ENCODE results near the gene ABLIM2. TPM values are rescaled to one million over a fixed set of nuclear protein-coding genes. Genes with fewer than 3 reads are reported as not detected.

Gene ABLIM2
- total and polyA plus RNA-seq, 2 experiments from 2014 or later, result 1.5 to 4.3 TPM

- H2AFZ ChIP-seq, result no peak overlapping the region
- H3K36me3 Mint-ChIP-seq (ENCODE audit: low read depth), result peaks cover 9% of the 10 kb centered on the region; the same call in 1 of the 3 replicates
- ATAC-seq (no peak), DNase-seq (ENCODE audit: low spot score) (no peak)
- H3K27me3 ChIP-seq (ENCODE audit: insufficient read depth), result no peaks in the 10 kb centered on the region
- TF ChIP-seq CREB1 (CRISPR knock-in tag; IDR thresholded peaks at IDR 0.05; ENCODE audit: low read depth), result no peak
- TF ChIP-seq ZNF114 (CRISPR knock-in tag; IDR thresholded peaks at IDR 0.05), result no peak
- H3K27ac Mint-ChIP-seq, result no peak overlapping the region
- H3F3A ChIP-seq (replicated peaks; ENCODE audit: low read depth), result peaks cover 9% of the 10 kb centered on the region; the same call in 1 of the 2 replicates
- peaks cover 40% of the 10 kb centered on the region for H3K4me1 Mint-ChIP-seq
- no peaks in the 10 kb centered on the region for H3K9me2 ChIP-seq (ENCODE audit: insufficient read depth)
- peaks cover 40% of the 10 kb centered on the region for H3K4me1 ChIP-seq (ENCODE audit: insufficient read depth)
- no peak overlapping the region for H3K4me3 ChIP-seq
- no peaks in the 10 kb centered on the region for H3K9me3 Mint-ChIP-seq
- H3K27ac ChIP-seq (ENCODE audit: low read depth), result no peak overlapping the region
- H3K27me3 Mint-ChIP-seq (ENCODE audit: insufficient read depth, low read depth, poor library complexity), result peaks cover 7% of the 10 kb centered on the region
- H3K36me3 ChIP-seq (ENCODE audit: insufficient read depth), result no peaks in the 10 kb centered on the region
- peaks cover 88% of the 10 kb centered on the region for H3K79me2 ChIP-seq (replicated peaks; ENCODE audit: insufficient read depth)
- H3K4me3 Mint-ChIP-seq, result no peak overlapping the region
- H4K20me1 ChIP-seq (replicated peaks; ENCODE audit: insufficient read depth), result peaks cover 12% of the 10 kb centered on the region; the same call in 1 of the 2 replicates
- no peak overlapping the region for H3K4me2 ChIP-seq
Observed at GRCh38 chr4:7933651-7934510, 224.7 kb downstream of the ABLIM2 start.

GRCh38 chr4:7932287-7932686 lies 226.3 kb downstream of the ABLIM2 start:
- Mint-ChIP-seq H3K36me3 (ENCODE audit: low read depth) (peaks cover 9% of the 10 kb centered on the region; the same call in 1 of the 3 replicates), H3K9me3 (no peaks in the 10 kb centered on the region), H3K4me1 (peaks cover 37% of the 10 kb centered on the region), H3K27me3 (ENCODE audit: insufficient read depth, low read depth, poor library complexity) (no peaks in the 10 kb centered on the region), H3K4me3 (no peak overlapping the region), H3K27ac (no peak overlapping the region)
- DNase-seq (ENCODE audit: low spot score) (no peak), ATAC-seq (no peak)
- Histone ChIP-seq H3K27me3 (ENCODE audit: insufficient read depth) (no peaks in the 10 kb centered on the region), H3K4me2 (no peak overlapping the region), H3F3A (replicated peaks; ENCODE audit: low read depth) (no peaks in the 10 kb centered on the region), H3K79me2 (replicated peaks; ENCODE audit: insufficient read depth) (peaks cover 97% of the 10 kb centered on the region), H3K36me3 (ENCODE audit: insufficient read depth) (no peaks in the 10 kb centered on the region), H3K9me2 (ENCODE audit: insufficient read depth) (no peaks in the 10 kb centered on the region), H3K4me1 (ENCODE audit: insufficient read depth) (peaks cover 32% of the 10 kb centered on the region), H4K20me1 (replicated peaks; ENCODE audit: insufficient read depth) (peaks cover 12% of the 10 kb centered on the region), H3K4me3 (no peak overlapping the region), H3K27ac (ENCODE audit: low read depth) (no peak overlapping the region), H2AFZ (no peak overlapping the region)
- TF ChIP-seq CREB1 (CRISPR knock-in tag; IDR thresholded peaks at IDR 0.05; ENCODE audit: low read depth) (no peak), NANOG (IDR thresholded peaks at IDR 0.05; ENCODE audit: borderline replicate concordance) (no peak), STAT1 (IDR thresholded peaks at IDR 0.05; ENCODE audit: unreplicated experiment) (no peak), CTCF (conservative IDR thresholded peaks at IDR 0.05; ENCODE audit: low read depth in 2 of 2) (no peak), JUNB (IDR thresholded peaks at IDR 0.05; ENCODE audit: unreplicated experiment) (no peak), ETS1 (IDR thresholded peaks at IDR 0.05) (no peak), ZNF462 (CRISPR knock-in tag; IDR thresholded peaks at IDR 0.05) (no peak), EZH2phosphoT487 (IDR thresholded peaks at IDR 0.05; ENCODE audit: unreplicated experiment) (no peak)
